Stimulated activated CD8-positive, alpha-beta memory T cell treated with anti-CD3 and anti-CD28 coated beads, Interleukin-15, amount 100 ng/mL, for 1 hour (primary cell): Measurements from ENCODE around the gene FGD6.
"Not testable (repeated sequence)": the region's sequence is repeated elsewhere in the genome, so short reads cannot be mapped to it uniquely, and the experiment has no call there.

ENCODE experiments used
- DNase-seq: peaks from one replicate; pipeline ENCODE4 v3.0.0-alpha.2; 2020; ENCODE audit warnings: low read depth

Gene FGD6

DNA sequence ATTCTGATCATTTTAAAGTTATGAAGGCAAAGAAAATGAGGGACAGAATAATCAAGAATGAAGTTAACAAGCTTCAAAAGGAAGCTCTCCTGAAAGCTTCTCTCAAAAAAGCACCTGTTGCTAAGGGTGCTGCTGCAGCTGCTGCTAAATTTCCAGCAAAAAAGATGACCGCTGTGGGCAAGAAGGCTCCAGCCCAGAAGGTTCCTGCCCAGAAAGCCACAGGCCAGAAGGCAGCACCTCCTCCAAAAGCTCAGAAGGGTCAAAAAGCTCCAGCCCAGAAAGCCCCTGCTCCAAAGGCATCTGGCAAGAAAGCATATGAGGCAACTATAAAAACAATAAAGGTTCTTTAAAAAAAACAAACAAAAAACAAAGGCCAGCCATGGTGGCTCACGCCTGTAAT, 91.2 kb downstream of the FGD6 start:
- DNase-seq, result no peak

DNA sequence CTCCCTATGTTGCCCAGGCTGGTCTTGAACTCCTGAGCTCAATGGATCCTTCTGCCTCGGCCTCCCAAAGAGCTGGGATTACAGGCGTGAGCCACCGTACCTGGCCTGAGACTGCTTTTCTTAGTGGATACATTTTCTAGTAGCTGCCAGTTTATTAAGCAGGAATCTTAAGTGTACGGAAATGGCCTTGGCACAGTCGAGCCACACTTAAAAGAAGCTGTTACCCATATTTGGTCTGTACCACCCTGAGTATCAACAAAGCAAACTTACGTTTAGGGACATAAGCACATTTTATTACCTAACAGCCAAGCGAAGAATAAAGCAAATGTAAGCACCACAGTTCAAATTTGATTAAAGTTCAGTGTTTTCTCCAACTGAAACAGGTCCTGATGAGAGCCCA, 93.2 kb downstream of the FGD6 start:
- DNase-seq, result no peak

DNA sequence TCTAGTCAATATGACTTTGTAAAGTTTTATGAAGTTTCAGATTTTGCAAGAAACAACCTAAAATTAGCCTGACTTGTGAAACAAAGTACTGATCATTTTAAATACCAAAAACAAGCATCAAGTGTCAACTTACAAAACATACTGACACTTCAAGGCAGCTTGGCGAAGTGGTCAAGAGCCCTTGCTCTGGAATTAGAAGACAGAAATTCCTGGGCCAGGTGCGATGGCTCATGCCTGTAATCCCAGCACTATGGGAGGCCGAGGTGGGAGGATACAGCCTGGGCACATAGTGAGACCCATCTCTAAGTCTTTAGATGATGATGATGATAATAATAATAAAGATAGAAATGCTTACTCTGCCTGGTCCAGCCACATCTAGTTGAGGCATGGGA, 98.5 kb downstream of the FGD6 start:
- no peak for DNase-seq

DNA sequence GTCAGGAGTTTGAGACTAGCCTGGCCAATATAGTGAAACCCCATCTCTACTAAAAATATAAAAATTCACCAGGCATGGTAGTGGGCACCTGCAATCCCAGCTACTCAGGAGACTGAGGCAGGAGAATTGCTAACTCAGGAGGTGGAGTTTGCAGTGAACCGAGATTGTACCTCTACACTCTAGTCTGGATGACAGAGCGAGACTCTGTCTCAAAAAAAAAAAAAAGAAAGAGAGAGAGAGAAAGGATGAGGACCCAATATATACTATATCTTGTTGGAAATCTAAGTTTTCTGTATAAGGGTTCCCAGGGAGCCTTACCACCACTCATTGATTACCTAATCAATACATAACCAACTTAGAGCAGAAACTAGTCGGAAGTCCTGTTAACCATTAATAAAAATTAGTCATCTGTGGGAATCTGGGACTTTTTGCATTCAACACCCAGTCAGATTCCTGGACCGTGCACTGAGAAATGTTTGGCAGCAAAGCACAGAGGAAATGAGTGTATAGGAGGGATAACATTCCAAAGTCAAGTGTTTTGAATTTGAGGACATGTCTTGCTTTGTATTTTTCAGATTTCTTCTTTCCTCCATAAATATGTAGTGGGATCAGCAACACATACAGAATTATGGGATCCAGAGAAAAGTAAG, 99.0 kb downstream of the FGD6 start:
- no peak for DNase-seq

DNA sequence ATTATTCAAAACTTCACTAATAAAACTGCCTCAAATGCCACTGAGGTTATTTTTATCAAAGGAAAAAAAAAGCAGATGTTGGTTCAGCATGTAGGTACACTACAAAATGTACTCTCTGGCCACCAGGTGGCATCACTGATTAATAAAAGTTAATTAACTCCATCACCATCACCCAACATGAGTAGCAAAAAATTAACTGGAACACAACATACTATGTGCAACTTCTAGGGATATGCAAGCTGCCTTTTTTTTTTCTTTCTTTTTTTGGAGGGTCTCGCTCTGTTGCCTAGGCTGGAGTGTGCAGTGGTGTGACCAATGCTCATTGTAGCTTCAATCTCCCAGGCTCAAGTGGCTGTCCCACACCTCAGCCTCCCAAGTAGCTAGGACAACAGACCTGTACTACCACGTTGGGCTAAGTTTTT, 100.1 kb downstream of the FGD6 start:
- DNase-seq, result peak; percentile 34

DNA sequence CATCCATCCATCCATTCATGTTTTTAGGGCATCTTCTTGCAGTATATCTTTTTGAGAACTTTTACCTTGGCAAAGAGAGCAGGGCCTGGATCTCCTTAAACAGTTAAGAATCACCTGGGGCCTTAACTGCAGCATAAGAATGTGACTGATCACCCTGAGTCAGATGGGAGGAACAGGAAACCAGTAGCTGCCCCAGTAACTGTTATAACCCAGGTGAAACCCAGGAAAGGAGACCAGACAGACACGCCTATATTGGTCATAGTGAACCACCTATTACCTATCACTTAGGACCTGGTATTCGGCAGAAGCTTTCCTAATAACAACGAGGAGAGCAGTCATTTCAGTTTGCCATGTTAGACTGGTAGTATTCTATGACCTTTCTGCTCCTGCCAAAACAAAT, 100.5 kb downstream of the FGD6 start:
- DNase-seq, result no peak

DNA sequence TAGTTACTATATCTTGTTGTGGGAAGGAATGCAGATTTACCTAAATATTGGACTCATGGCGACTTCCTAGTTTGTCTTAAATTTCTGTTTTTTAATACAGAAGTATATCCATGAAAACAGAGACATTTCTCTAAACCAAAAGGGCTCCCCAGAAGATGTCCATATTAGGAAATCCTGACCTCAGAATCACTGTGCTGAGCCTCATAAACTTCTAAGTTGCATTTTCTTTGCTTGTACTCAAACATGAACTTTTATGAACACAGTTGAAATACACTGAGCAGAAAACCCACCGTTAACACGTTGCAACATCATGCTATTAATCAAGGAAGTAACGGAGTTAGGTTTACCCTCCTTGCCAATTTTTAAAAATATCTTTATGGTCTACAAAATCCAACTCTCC, 100.9 kb downstream of the FGD6 start:
- no peak for DNase-seq

DNA sequence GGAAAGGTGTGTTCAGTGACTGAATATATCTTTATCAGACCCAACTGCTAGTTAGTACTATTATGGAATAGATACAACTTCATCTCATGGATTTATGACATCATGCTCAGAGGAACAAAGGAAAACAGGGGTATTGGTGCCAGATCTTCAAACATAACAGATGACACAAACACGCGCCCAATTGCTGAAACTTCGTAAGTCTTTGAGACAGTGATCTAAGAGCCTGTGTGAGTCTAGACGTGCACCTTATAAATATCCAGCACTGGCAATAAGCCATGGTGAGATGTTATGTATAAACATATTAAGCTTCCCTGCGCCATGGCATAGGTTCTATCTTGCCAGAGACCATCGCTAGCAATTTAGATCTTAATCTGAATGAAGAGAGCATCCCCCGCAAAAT, 101.6 kb downstream of the FGD6 start:
- no peak for DNase-seq

DNA sequence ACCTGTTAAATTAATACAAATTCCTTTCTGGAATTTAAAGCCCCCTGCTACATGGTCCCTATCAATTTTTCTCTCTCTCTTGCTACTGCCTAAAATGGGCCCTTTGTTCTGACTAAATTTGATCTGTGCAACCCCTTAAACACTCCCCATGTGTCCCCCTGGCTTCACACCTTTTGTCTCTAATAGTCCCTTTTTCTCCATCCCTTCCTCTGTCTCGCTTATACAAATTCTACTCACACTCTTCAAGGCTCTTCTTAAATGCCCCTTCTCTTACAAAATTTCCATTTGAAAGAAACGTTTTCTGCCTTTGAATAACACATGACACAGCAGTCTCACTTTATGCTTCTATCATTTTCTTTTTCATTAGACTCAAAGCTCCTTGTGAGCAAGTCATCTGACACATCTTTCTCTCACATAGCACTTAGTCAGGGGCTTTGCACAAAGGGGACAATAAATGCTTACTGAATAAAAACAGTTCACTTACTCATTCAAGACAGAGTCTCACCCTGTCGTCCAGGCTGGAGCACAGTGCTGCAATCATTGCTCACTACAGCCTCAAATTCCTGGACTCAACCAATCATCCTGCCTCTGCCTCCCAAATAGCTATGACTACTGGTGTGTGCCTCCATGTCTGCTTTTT, 102.4 kb downstream of the FGD6 start:
- no peak for DNase-seq

DNA sequence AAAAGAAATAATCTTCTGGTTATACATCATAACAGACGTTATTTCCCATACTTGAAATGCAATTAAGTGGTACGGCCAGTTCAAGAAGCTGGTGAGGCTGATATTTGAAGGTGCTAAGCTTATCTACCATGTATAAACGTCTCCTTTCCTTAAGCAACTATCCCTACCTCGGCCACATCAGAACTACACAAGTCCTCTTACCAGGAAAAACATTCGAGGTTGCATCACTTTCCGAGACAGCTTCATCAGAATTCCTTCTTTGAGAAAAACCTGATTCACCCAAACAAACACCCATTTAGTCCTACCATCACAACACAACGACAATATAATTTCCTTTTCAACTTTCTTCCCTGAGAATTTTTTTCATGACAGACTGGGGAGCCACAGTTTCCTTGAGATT, 109.9 kb downstream of the FGD6 start:
- no peak for DNase-seq

DNA sequence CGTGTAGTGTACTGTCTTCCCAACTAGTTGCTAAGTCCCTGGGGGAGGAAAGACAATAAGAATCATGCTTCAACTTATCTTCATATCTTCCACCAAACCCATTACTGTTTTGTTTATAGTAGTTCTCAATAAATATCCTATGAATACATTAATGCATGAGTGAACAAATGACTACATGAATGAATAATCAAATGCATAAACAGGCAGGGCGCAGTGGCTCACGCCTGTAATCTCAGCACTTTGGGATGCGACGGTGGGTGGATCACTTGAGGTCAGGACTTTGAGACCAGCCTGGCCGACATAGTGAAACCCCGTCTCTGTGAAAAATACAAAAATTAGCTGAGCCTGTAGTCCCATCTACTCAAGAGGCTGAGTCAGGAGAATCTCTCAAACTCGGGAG, 111.7 kb downstream of the FGD6 start:
- DNase-seq, result no peak

DNA sequence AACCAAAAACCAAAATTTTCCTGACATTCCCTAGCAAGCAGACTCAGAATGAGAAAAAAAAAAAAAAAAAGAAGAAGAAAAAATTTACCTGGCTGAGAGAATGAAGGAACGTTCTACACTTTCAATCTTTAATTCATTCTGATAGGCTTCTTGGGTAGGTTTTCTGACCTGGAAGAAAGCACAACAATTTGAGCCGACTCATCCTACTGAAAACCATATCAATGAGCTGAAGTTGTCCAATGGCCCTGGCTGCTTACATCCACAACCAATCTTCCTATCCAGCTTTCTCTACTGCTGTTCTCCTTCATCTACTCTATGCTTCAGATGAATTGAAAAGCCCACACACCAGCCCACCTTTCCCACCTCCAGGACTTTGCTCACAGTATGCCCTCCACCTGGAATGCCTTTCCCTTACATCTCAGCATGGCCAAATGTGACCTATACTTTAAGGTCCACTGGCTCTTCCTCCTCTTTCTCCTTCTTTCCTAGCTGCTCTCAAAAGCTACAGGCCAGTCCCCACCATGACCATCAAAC, 112.3 kb downstream of the FGD6 start:
- DNase-seq, result no peak

DNA sequence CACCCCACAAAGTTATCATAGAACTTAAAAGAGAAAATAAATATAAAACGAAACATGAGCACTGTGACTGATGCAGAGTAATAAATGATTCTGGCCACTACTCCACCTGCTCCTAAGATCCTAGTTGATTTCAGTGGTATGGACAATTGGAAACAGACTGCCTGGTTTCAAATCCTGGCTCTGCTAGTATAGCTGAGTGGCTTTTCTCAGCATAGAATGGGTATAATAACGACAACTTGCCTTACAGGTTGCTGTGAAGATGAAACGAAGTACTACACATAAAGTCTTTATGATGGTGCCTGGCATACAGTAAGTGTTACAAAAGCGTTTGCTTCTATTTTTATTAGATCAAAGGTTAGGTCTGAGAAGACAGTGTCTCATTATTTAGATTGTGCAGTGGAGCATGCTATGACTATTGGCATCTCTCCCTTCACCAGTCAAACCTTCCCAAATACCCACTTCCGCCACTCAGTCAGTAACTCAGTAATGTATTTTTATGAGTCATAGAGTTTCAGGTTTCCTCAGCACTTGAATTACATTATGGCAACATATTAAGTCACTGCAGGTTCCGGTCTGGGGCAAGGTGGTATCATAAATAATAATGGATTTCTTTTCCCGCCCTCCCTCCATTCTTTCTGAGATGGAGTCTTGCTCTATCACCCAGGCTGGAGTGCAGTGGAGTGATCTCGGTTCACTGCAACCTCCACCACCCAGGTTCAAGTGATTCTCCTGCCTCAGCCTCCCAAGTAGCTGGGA, 114.2 kb downstream of the FGD6 start:
- no peak for DNase-seq

DNA sequence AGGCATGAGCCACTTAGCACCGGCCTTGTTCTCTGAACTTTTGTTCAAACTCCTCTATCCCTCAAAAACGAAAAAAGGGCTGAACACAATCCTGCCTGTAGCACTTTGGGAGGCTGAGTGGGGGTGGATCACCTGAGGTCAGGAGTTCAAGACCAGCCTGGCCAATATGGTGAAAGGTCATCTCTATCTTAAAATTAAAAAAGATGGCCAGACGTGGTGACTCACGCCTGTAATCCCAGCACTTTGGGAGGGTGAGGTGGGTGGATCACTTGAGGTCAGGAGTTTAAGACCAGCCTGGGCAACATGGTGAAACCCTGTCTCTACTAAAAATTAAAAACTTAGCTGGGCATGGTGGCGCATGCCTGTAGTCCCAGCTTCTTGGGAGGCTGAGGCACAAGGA, 115.3 kb downstream of the FGD6 start:
- DNase-seq, result not testable (repeated sequence)

DNA sequence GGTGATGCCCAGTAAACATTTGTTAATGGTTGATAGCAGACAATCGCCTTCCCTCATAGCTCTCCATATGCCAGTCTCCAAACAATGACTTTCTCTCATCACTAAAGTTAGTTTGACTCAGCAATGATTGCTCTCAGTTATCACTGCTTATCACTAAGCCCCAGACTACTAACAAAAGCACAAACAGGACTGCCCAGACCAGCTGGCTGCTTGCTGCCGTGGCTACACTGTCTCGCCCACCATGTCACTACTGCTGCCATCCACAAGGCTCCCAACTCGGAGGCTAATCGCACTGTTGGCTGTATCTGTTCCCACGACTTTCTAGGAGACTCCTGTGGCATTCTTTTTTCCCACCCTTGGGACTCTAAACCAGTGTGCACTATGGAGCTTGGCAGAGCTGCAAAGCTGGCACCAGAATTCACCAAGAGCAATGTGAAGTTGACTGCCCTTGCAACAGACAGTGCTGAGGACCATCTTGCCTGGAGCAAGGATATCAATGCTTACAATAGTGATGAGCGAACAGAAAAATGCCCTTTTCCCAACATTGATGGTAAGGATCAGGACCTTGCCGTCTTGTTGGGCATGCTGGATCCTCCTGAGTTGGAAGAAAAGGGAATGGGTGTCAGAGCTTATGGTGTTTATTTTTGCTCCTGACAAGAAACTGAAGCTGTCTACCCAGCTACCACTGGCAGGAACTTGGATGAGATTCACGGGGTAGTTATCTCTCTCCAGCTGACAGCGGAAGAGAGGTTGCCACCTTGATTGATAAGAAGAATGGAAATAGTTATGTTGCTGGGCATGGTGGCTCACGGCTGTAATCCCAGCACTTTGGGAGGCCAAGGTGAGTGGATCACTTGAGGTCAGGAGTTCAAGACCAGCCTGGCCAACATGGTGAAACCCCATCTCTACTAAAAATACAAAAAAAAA, 116.7 kb downstream of the FGD6 start:
- DNase-seq, result no peak

DNA sequence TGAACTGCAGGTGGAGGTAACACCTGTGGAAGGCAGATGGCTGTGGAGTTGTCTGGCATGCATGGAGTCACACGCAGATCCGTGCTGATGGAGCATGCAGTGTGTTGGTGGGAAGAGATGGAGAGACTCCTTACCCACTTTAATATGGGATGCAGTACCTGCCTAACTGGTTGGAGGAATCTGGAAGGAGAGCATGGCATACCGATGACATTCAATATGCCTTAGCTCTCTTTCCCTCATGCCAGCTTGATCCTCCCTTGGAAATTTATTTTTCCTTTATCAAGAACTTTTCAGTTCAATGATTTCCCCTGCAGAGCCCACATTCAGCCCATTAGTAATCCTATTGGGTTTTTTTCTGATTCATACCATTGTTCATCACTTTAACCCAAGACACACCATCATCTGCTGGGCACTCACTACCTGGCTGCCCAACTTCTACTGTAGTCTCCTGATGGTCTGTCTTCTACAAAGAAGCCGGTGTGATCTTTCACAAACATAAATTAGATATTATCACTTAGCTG, 117.9 kb downstream of the FGD6 start:
- no peak for DNase-seq

DNA sequence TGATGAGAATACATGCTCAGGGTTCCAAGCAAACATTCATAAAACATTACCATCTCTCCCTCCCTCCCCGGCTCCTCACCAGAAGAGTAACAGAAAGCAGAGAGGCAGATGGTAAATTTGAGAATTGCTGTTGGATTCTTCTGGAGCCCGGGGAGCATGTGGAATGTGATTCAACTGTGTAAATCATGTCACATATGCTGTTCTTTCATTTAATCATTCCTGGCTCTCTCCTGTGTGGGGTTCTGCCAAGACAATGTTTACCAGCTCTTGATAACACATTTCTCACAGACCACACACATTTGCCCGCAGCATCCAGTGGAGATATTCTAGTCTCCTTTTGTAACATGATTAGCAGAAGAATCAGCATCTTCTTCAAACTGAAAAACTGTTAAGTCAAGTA, 120.4 kb downstream of the FGD6 start:
- no peak for DNase-seq

DNA sequence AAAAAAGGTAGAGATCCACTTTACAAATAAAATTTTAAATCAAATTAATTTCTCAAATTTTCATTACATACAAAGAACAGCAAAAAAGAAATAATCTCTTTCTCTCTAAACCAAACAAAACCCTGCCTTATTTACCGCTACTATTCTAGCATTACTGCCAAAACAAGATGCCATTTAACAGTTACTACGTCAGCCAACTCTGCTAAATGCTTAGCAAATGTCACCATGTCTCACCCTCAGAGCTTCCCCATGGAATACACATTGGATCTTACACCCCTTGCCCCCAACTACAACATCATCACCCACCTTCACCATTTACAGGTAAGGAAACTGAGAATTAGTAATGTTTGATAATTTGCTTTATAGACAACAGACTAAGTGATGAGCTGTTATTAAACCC, 120.9 kb downstream of the FGD6 start:
- no peak for DNase-seq

DNA sequence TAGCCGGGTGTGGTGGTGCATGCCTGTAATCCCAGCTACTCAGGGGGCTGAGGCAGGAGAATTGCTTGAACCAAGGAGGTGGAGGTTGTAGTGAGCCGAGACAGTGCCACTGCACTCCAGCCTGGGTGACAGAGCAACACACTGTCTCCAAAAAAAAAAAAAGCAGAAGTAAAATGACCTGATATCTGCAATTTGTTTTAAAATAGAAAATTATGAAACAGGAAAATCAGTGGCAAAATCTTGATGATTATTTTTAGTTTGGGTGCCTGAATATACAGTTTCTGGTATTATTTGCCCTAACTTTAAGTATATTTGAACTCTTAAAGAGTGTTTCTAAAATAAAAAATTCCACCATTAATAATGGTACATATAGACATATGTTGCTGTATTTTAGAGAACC, 121.4 kb downstream of the FGD6 start:
- DNase-seq, result not testable (repeated sequence)

DNA sequence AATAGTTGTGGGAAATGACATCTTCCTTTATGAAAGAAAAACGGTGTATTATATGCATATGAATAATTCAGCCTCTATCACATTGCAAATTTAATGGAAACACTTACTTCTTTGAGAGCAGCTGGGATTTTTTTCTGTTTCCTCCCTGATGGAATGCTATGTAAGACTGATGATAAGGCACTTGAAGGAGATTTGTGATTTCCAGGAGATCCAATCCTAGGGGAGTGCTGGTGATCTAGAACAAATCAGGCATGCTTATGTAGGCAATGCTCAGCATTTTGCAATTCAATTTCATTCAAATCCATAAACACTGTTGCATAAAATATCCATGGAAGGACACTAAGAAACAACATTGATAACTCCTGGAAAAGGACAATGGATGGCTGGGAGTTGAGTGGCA, 127.8 kb downstream of the FGD6 start:
- no peak for DNase-seq

DNA sequence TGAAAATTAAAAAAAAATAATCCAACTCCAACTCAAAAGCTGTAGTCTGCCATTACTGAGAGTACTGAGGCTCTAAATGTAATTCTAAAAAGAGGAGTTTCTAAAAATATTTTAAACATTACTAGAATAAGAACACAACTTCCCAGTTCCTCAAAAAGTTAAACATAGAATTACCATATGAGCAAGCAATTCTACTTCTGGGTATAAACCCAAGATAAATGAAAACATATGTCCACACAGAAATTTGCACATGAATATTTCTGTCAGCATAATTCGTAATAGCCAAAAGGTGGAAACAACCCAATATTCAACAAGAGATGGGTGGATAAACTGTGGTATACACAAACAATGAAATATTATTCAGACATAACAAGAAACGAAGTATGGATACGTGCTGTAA, 128.9 kb downstream of the FGD6 start:
- no peak for DNase-seq

DNA sequence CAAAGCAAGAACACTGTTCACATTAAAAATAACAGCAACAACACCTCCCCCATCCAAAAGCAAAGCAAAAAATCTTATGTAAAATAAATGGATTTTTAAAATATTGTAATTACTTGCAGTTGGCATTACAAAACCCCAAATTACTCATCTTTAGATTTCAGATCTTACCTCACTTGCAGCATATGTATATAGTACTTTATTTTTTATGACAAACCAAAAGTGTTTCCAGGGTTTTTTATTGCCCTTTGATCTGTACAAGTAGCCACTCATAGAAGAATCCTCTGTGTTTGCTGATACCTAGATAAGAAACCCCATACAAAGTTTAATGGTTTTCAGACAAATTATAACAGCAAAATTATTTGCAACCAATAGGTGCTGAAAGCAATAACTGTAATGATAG, 131.7 kb downstream of the FGD6 start:
- DNase-seq, result no peak
